Prostate gland (tissue), 2 donors: ENCODE measurements around the gene JPH3. TPM values are rescaled to one million over a fixed set of nuclear protein-coding genes. Genes with fewer than 3 reads are reported as not detected.

Experiments used
- DNase-seq: peaks from one replicate; pipeline ENCODE4 v3.0.0-alpha.2; 2019; ENCODE audit warnings: low spot score
- H3K27ac ChIP-seq, 2 donors: fragments of 200-600 bp; sonication (generic); 2 replicates each; pipeline ENCODE4 v1.5.1; 2017 to 2019
- H3K27me3 ChIP-seq: fragments of 200-600 bp; sonication (generic); replicated peaks from 2 replicates; pipeline ENCODE4 v1.5.1; 2019; ENCODE audit not compliant: insufficient read depth
- H3K36me3 ChIP-seq, 2 donors: fragments of 200-600 bp; sonication (generic); 1 replicate in 1 of 2; 2 replicates in 1 of 2; pipeline versions ENCODE4 v1.5.1 to v1.8.1; 2017 to 2019
- H3K4me1 ChIP-seq: fragments of 200-600 bp; sonication (generic); replicated peaks from 2 replicates; pipeline ENCODE4 v1.5.1; 2019
- H3K4me3 ChIP-seq, 2 donors: fragments of 200-600 bp; sonication (generic); 2 replicates each; pipeline ENCODE4 v1.5.1; 2017 to 2019
- H3K9me3 ChIP-seq: fragments of 200-600 bp; sonication (generic); 2 replicates; pipeline ENCODE4 v1.5.1; 2017
- CTCF ChIP-seq, 4 experiments: fragments of 200-600 bp in 2 of 4; fragments of 450-650 bp in 2 of 4; sonication (generic) in 2 of 4; IDR thresholded peaks; 1 replicate in 3 of 4; 2 replicates in 1 of 4; pipeline ENCODE4 v1.5.1; 2016 to 2019; ENCODE audit warnings: antibody characterized with exemption in 4 of 4, mild to moderate bottlenecking in 2 of 4, moderate library complexity in 2 of 4
- POLR2A ChIP-seq: fragments of 450-650 bp; IDR thresholded peaks from one replicate; pipeline ENCODE4 v1.6.1; 2016; ENCODE audit warnings: antibody characterized with exemption, mild to moderate bottlenecking
- POLR2AphosphoS5 ChIP-seq: sonication (generic); formaldehyde crosslinking; IDR thresholded peaks from one replicate; pipeline ENCODE4 v1.6.1; 2017; ENCODE audit warnings: antibody characterized with exemption
- WGBS: methylation state at CpG from one replicate; pipeline ENCODE4 v1.1.5; 2018; 5-methylcytosine and 5-hydroxymethylcytosine counted together
- intact Hi-C: fragments of 100-400 bp; cut with DNase I; formaldehyde crosslinking; loops from one replicate; pipeline ENCODE4 v1.14.2; 2022
- total RNA-seq, 2 donors: library from RNA; depleted of rRNA; stranded (reverse); fragments of >200 nt; gene quantifications; one replicate each; pipeline ENCODE4 v1.1.0, GENCODE V29; 2016

JPH3 gene
- total RNA-seq, 2 donors from 2014 or later, result 1.0 to 6.1 TPM

- Histone ChIP-seq H3K9me3 (no peaks in the 10 kb centered on the region), H3K4me3 (no peak overlapping the region), H3K36me3 (no peaks in the 10 kb centered on the region), H3K4me1 (no peaks in the 10 kb centered on the region), H3K27me3 (peaks cover 14% of the 10 kb centered on the region), H3K27ac (no peak overlapping the region)
- DNase-seq, result no peak
- TF ChIP-seq CTCF (IDR thresholded peaks at IDR 0.05) (no peak), POLR2AphosphoS5 (no peak), POLR2A (no peak)
- 53% methylated on average over 26 of the region's 26 CpGs for WGBS
- intact Hi-C loops, result no loop called here
Observed at GRCh38 chr16:87619360-87620200, 17.3 kb downstream of the JPH3 start.

- no peaks in the 10 kb centered on the region for H3K9me3 ChIP-seq
- intact Hi-C loops, result no loop called here
- WGBS, result 16% methylated on average over 5 of the region's 5 CpGs
- no peaks in the 10 kb centered on the region for H3K36me3 ChIP-seq
- H3K27ac ChIP-seq, result no peak overlapping the region
- no peak for DNase-seq
- TF ChIP-seq POLR2AphosphoS5, result no peak
- no peak for TF ChIP-seq CTCF (IDR thresholded peaks at IDR 0.05)
- no peak for TF ChIP-seq POLR2A
- H3K4me3 ChIP-seq, result no peak overlapping the region
- no peaks in the 10 kb centered on the region for H3K4me1 ChIP-seq
- H3K27me3 ChIP-seq, result peaks cover 14% of the 10 kb centered on the region
Observed at GRCh38 chr16:87620201-87620495, 17.8 kb downstream of the JPH3 start.

GRCh38 chr16:87621550-87621829, 19.2 kb downstream of the JPH3 start:
- 26% methylated on average over 8 of the region's 8 CpGs for WGBS

GRCh38 chr16:87621976-87622713, 19.8 kb downstream of the JPH3 start:
- Histone ChIP-seq H3K4me1 (no peaks in the 10 kb centered on the region), H3K36me3 (no peaks in the 10 kb centered on the region), H3K27me3 (peaks cover 14% of the 10 kb centered on the region), H3K9me3 (no peaks in the 10 kb centered on the region), H3K4me3 (no peak overlapping the region), H3K27ac (no peak overlapping the region)
- WGBS, result 58% methylated on average over 15 of the region's 15 CpGs
- intact Hi-C loops, result no loop called here
- no peak for DNase-seq
- TF ChIP-seq CTCF (IDR thresholded peaks at IDR 0.05) (no peak), POLR2AphosphoS5 (no peak), POLR2A (no peak)

More at GRCh38 chr16:87621550-87621829, 19.2 kb downstream of the JPH3 start:
- H3K4me3 ChIP-seq, result no peak overlapping the region
- no peak for TF ChIP-seq POLR2A
- TF ChIP-seq CTCF (IDR thresholded peaks at IDR 0.05), result no peak
- H3K9me3 ChIP-seq, result no peaks in the 10 kb centered on the region
- no peaks in the 10 kb centered on the region for H3K4me1 ChIP-seq
- intact Hi-C loops, result no loop called here
- peaks cover 11% of the 10 kb centered on the region for H3K27me3 ChIP-seq
- H3K36me3 ChIP-seq, result no peaks in the 10 kb centered on the region
- no peak overlapping the region for H3K27ac ChIP-seq
- no peak for DNase-seq
